ENCODE data around the gene BSND. TPM values are rescaled to one million over a fixed set of nuclear protein-coding genes. Genes with fewer than 3 reads are reported as not detected.

BSND gene
- total RNA-seq, 1 experiment from 2014 or later = not detected

- Histone ChIP-seq H3K9me3 (no peaks in the 10 kb centered on the region), H3K4me3 (ENCODE audit: low read depth, low read length) (no peak overlapping the region), H3K4me1 (no peaks in the 10 kb centered on the region), H3K27me3 (replicated peaks; ENCODE audit: control insufficient read depth, insufficient read depth, low read length) (no peaks in the 10 kb centered on the region), H3K36me3 (ENCODE audit: control insufficient read depth, insufficient read depth, low read length) (no peaks in the 10 kb centered on the region)
- Mint-ChIP-seq H3K36me3 (ENCODE audit: insufficient read depth, unreplicated experiment) (no peaks in the 10 kb centered on the region), H3K27me3 (ENCODE audit: insufficient read depth, unreplicated experiment) (no peaks in the 10 kb centered on the region), H3K9me3 (ENCODE audit: unreplicated experiment) (no peaks in the 10 kb centered on the region), H3K27ac (ENCODE audit: unreplicated experiment) (no peak overlapping the region), H3K4me1 (ENCODE audit: low read depth, unreplicated experiment) (peaks cover 5% of the 10 kb centered on the region), H3K4me3 (ENCODE audit: unreplicated experiment) (no peak overlapping the region)
- intact Hi-C loops (cut with micrococcal nuclease; ENCODE audit: unreplicated experiment) = no loop called here
- ChIA-PET CTCF (no interaction called here), POLR2A (no interaction called here)
- TF ChIP-seq CTCF (IDR thresholded peaks at IDR 0.05; ENCODE audit: insufficient read depth in 1 of 2, low read depth in 1 of 2, low read length in 1 of 2, severe bottlenecking in 1 of 2, unreplicated experiment in 1 of 2) = no peak
- BruUV-seq (replicated peaks) = no TSS peak
- DNase-seq = no peak
These were observed 19.3 kb upstream of the BSND start for GRCh38 chr1:54979327-54979891.

GRCh38 chr1:54980046-54980527, 18.6 kb upstream of the BSND start:
- Mint-ChIP-seq H3K27ac (ENCODE audit: unreplicated experiment) (no peak overlapping the region), H3K4me1 (ENCODE audit: low read depth, unreplicated experiment) (peaks cover 5% of the 10 kb centered on the region), H3K4me3 (ENCODE audit: unreplicated experiment) (peak overlapping the region; percentile 33), H3K36me3 (ENCODE audit: insufficient read depth, unreplicated experiment) (no peaks in the 10 kb centered on the region), H3K9me3 (ENCODE audit: unreplicated experiment) (no peaks in the 10 kb centered on the region), H3K27me3 (ENCODE audit: insufficient read depth, unreplicated experiment) (no peaks in the 10 kb centered on the region)
- no peaks in the 10 kb centered on the region for H3K27me3 ChIP-seq (replicated peaks; ENCODE audit: control insufficient read depth, insufficient read depth, low read length)
- H3K4me3 ChIP-seq (ENCODE audit: low read depth, low read length) = peak overlapping the region; percentile 27
- intact Hi-C loops (cut with micrococcal nuclease; ENCODE audit: unreplicated experiment) = no loop called here
- H3K4me1 ChIP-seq = no peaks in the 10 kb centered on the region
- no peak for DNase-seq
- no peaks in the 10 kb centered on the region for H3K36me3 ChIP-seq (ENCODE audit: control insufficient read depth, insufficient read depth, low read length)
- no peaks in the 10 kb centered on the region for H3K9me3 ChIP-seq
- TF ChIP-seq CTCF (IDR thresholded peaks at IDR 0.05; ENCODE audit: insufficient read depth in 1 of 2, low read depth in 1 of 2, low read length in 1 of 2, severe bottlenecking in 1 of 2, unreplicated experiment in 1 of 2) = no peak
- ChIA-PET CTCF (no interaction called here), POLR2A (interaction anchor here (0.6 kb wide), 1 partner anchor 40 kb away, joined by 6 read pairs; no protein-coding TSS in a partner anchor)
- BruUV-seq (replicated peaks) = no TSS peak

GRCh38 chr1:54980528-54981241, 18.0 kb upstream of the BSND start, which contains the start of gene TMEM61:
TMEM61 (plus strand) TSS chr1:54980628; CDS start chr1:54981066, 438 bp downstream.
- Mint-ChIP-seq H3K4me3 (ENCODE audit: unreplicated experiment) (peak within 1 kb of the TSS; percentile 40), H3K9me3 (ENCODE audit: unreplicated experiment) (no peaks in the 10 kb centered on the region), H3K36me3 (ENCODE audit: insufficient read depth, unreplicated experiment) (no peaks in the 10 kb centered on the region), H3K4me1 (ENCODE audit: low read depth, unreplicated experiment) (peaks cover 5% of the 10 kb centered on the region), H3K27me3 (ENCODE audit: insufficient read depth, unreplicated experiment) (no peaks in the 10 kb centered on the region), H3K27ac (ENCODE audit: unreplicated experiment) (no peak within 1 kb of the TSS)
- H3K4me3 ChIP-seq (ENCODE audit: low read depth, low read length) = peak within 1 kb of the TSS; percentile 27
- no peaks in the 10 kb centered on the region for H3K4me1 ChIP-seq
- peak in 1 of 2 experiments; percentile 19 for DNase-seq
- no peaks in the 10 kb centered on the region for H3K36me3 ChIP-seq (ENCODE audit: control insufficient read depth, insufficient read depth, low read length)
- no TSS peak for BruUV-seq (replicated peaks)
- ChIA-PET POLR2A (interaction anchor here (0.6 kb wide), 1 partner anchor 41 kb away, joined by 6 read pairs; no protein-coding TSS in a partner anchor), CTCF (no interaction called here)
- no peaks in the 10 kb centered on the region for H3K9me3 ChIP-seq
- no peak for TF ChIP-seq CTCF (IDR thresholded peaks at IDR 0.05; ENCODE audit: insufficient read depth in 1 of 2, low read depth in 1 of 2, low read length in 1 of 2, severe bottlenecking in 1 of 2, unreplicated experiment in 1 of 2)
- H3K27me3 ChIP-seq (replicated peaks; ENCODE audit: control insufficient read depth, insufficient read depth, low read length) = no peaks in the 10 kb centered on the region
- intact Hi-C loops (cut with micrococcal nuclease; ENCODE audit: unreplicated experiment) = no loop called here

Measured in Caco-2 (cell line).